ENCODE results near the gene BYSL.
A peak's percentile ranks its signal among the peaks of the same experiment; 100 is the strongest.

BYSL gene

GRCh38 chr6:41920921-41921711, at the start of gene BYSL, which contains the start of gene MED20:
TSS of gene BYSL (plus strand) at chr6:41921499. CDS start at chr6:41921563, 64 bp downstream.
TSS of gene MED20 (minus strand) at chr6:41921139. CDS start at chr6:41921018, 121 bp downstream.
- no peaks in the 10 kb centered on the region for H3K9me3 Mint-ChIP-seq
- peaks cover 45% of the 10 kb centered on the region for H3K4me1 Mint-ChIP-seq
- H3K27me3 Mint-ChIP-seq (ENCODE audit: low read depth) = no peaks in the 10 kb centered on the region
- H3K4me3 Mint-ChIP-seq = peak within 1 kb of the TSS; percentile 99 to 100 (median 99)
- H3K36me3 Mint-ChIP-seq (ENCODE audit: low read depth) = peaks cover 22% of the 10 kb centered on the region
- peak within 1 kb of the TSS; percentile 99 to 100 (median 100) for H3K27ac Mint-ChIP-seq
- TF ChIP-seq CTCF (IDR thresholded peaks at IDR 0.05; ENCODE audit: unreplicated experiment in 3 of 3) = peak; percentile 99 to 100 (median 99)

- Mint-ChIP-seq H3K36me3 (ENCODE audit: low read depth) (peaks cover 17% of the 10 kb centered on the region), H3K27ac (no peak overlapping the region), H3K9me3 (no peaks in the 10 kb centered on the region), H3K4me1 (no peaks in the 10 kb centered on the region), H3K27me3 (ENCODE audit: low read depth) (no peaks in the 10 kb centered on the region), H3K4me3 (no peak overlapping the region)
- TF ChIP-seq CTCF (IDR thresholded peaks at IDR 0.05; ENCODE audit: unreplicated experiment in 3 of 3) = no peak
These were observed 49.6 kb upstream of the BYSL start for GRCh38 chr6:41871691-41872090.

GRCh38 chr6:41872147-41872546, 49.2 kb upstream of the BYSL start:
- Mint-ChIP-seq H3K4me1 (no peaks in the 10 kb centered on the region), H3K9me3 (no peaks in the 10 kb centered on the region), H3K27ac (no peak overlapping the region), H3K36me3 (ENCODE audit: low read depth) (peaks cover 16% of the 10 kb centered on the region), H3K27me3 (ENCODE audit: low read depth) (no peaks in the 10 kb centered on the region), H3K4me3 (no peak overlapping the region)
- TF ChIP-seq CTCF (IDR thresholded peaks at IDR 0.05; ENCODE audit: unreplicated experiment in 3 of 3) = no peak

DNA sequence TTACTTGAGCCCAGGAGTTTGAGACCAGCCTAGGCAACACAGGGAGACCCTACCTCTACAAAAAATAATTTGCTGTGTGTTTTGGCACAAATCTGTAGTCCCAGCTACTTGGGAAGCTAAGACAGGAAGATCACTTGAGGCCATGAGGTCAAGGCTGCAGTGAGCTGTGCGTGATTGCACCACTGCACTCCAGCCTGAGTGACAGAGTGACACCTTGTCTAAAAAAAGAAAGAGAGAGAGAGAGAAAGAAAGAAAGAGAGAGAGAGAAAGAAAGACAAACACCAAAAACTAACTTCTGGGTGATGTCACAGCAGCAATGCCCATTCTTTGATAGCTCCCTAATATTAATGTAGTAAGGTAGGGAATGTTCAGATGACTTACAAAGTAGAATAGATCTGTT, 46.6 kb upstream of the BYSL start:
- Mint-ChIP-seq H3K27ac (no peak overlapping the region), H3K36me3 (ENCODE audit: low read depth) (peaks cover 16% of the 10 kb centered on the region), H3K4me1 (no peaks in the 10 kb centered on the region), H3K27me3 (ENCODE audit: low read depth) (no peaks in the 10 kb centered on the region), H3K9me3 (no peaks in the 10 kb centered on the region), H3K4me3 (no peak overlapping the region)
- no peak for TF ChIP-seq CTCF (IDR thresholded peaks at IDR 0.05; ENCODE audit: unreplicated experiment in 3 of 3)

- Mint-ChIP-seq H3K9me3 (no peaks in the 10 kb centered on the region), H3K4me1 (no peaks in the 10 kb centered on the region), H3K27me3 (ENCODE audit: low read depth) (no peaks in the 10 kb centered on the region), H3K36me3 (ENCODE audit: low read depth) (peaks cover 7% of the 10 kb centered on the region), H3K4me3 (no peak overlapping the region), H3K27ac (no peak overlapping the region)
- TF ChIP-seq CTCF (IDR thresholded peaks at IDR 0.05; ENCODE audit: unreplicated experiment in 3 of 3) = no peak
These were observed 44.1 kb upstream of the BYSL start for GRCh38 chr6:41877051-41877680.

All from nephron (organoid).